IPS-15b (cell line): ENCODE results near the gene SLC9A3.
A peak's percentile ranks its signal among the peaks of the same experiment; 100 is the strongest.
"Not testable (repeated sequence)": the region's sequence is repeated elsewhere in the genome, so short reads cannot be mapped to it uniquely, and the experiment has no call there.

Experiments used
- H3K27me3 ChIP-seq: one replicate; pipeline ENCODE4 v1.6.1; 2013; ENCODE audit warnings: low read length; ENCODE audit not compliant: control insufficient read depth, insufficient read depth
- H3K36me3 ChIP-seq: one replicate; pipeline ENCODE4 v1.6.1; 2013; ENCODE audit warnings: low read length; ENCODE audit not compliant: control insufficient read depth, insufficient read depth
- H3K4me1 ChIP-seq: one replicate; pipeline ENCODE4 v1.6.1; 2013; ENCODE audit warnings: mild to moderate bottlenecking, low read length; ENCODE audit not compliant: control insufficient read depth, insufficient read depth
- H3K4me3 ChIP-seq: one replicate; pipeline ENCODE4 v1.5.1; 2013; ENCODE audit warnings: low read depth, low read length
- H3K9ac ChIP-seq: one replicate; pipeline ENCODE4 v1.6.1; 2013; ENCODE audit warnings: low read depth, mild to moderate bottlenecking, low read length
- H3K9me3 ChIP-seq: one replicate; pipeline ENCODE4 v1.6.1; 2013; ENCODE audit warnings: mild to moderate bottlenecking, low read length; ENCODE audit not compliant: control insufficient read depth, insufficient read depth

SLC9A3 gene

GRCh38 chr5:567664-568060 lies 43.4 kb upstream of the SLC9A3 start:
- no peaks in the 10 kb centered on the region for H3K4me1 ChIP-seq
- H3K9me3 ChIP-seq = no peaks in the 10 kb centered on the region
- no peaks in the 10 kb centered on the region for H3K36me3 ChIP-seq
- H3K27me3 ChIP-seq = peaks cover 11% of the 10 kb centered on the region
- no peak overlapping the region for H3K4me3 ChIP-seq
- H3K9ac ChIP-seq = no peak overlapping the region

- Histone ChIP-seq H3K9ac (no peak overlapping the region), H3K4me3 (no peak overlapping the region), H3K9me3 (no peaks in the 10 kb centered on the region), H3K27me3 (peaks cover 11% of the 10 kb centered on the region), H3K4me1 (no peaks in the 10 kb centered on the region), H3K36me3 (no peaks in the 10 kb centered on the region)
These were observed 42.5 kb upstream of the SLC9A3 start for GRCh38 chr5:566636-567309.

GRCh38 chr5:565782-566440 lies 41.7 kb upstream of the SLC9A3 start:
- peak overlapping the region; percentile 13 for H3K4me3 ChIP-seq
- no peak overlapping the region for H3K9ac ChIP-seq
- no peaks in the 10 kb centered on the region for H3K4me1 ChIP-seq
- peaks cover 13% of the 10 kb centered on the region for H3K27me3 ChIP-seq
- H3K36me3 ChIP-seq = no peaks in the 10 kb centered on the region
- no peaks in the 10 kb centered on the region for H3K9me3 ChIP-seq

GRCh38 chr5:561408-561807 lies 37.2 kb upstream of the SLC9A3 start:
- Histone ChIP-seq H3K27me3 (peaks cover 15% of the 10 kb centered on the region), H3K4me1 (no peaks in the 10 kb centered on the region), H3K9me3 (no peaks in the 10 kb centered on the region), H3K36me3 (no peaks in the 10 kb centered on the region), H3K4me3 (no peak overlapping the region), H3K9ac (no peak overlapping the region)

- H3K27me3 ChIP-seq = peaks cover 9% of the 10 kb centered on the region
- H3K4me3 ChIP-seq = no peak overlapping the region
- no peaks in the 10 kb centered on the region for H3K36me3 ChIP-seq
- no peaks in the 10 kb centered on the region for H3K9me3 ChIP-seq
- H3K4me1 ChIP-seq = no peaks in the 10 kb centered on the region
- H3K9ac ChIP-seq = no peak overlapping the region
These were observed 36.5 kb upstream of the SLC9A3 start for GRCh38 chr5:560792-561166.

GRCh38 chr5:558871-559503 lies 34.7 kb upstream of the SLC9A3 start:
- H3K27me3 ChIP-seq = peaks cover 9% of the 10 kb centered on the region
- no peak overlapping the region for H3K4me3 ChIP-seq
- H3K9me3 ChIP-seq = no peaks in the 10 kb centered on the region
- H3K4me1 ChIP-seq = no peaks in the 10 kb centered on the region
- no peak overlapping the region for H3K9ac ChIP-seq
- H3K36me3 ChIP-seq = no peaks in the 10 kb centered on the region

GRCh38 chr5:558326-558725 lies 34.1 kb upstream of the SLC9A3 start:
- no peak overlapping the region for H3K4me3 ChIP-seq
- H3K36me3 ChIP-seq = no peaks in the 10 kb centered on the region
- H3K27me3 ChIP-seq = peaks cover 9% of the 10 kb centered on the region
- no peak overlapping the region for H3K9ac ChIP-seq
- H3K9me3 ChIP-seq = no peaks in the 10 kb centered on the region
- no peaks in the 10 kb centered on the region for H3K4me1 ChIP-seq

- H3K9ac ChIP-seq, H3K36me3 ChIP-seq, H3K4me3 ChIP-seq, H3K27me3 ChIP-seq, H3K4me1 ChIP-seq, H3K9me3 ChIP-seq: not testable (repeated sequence)
These were observed 33.7 kb upstream of the SLC9A3 start for GRCh38 chr5:557917-558316.

- H3K4me3 ChIP-seq = no peak overlapping the region
- no peak overlapping the region for H3K9ac ChIP-seq
- H3K4me1 ChIP-seq = no peaks in the 10 kb centered on the region
- no peaks in the 10 kb centered on the region for H3K36me3 ChIP-seq
- H3K9me3 ChIP-seq = no peaks in the 10 kb centered on the region
- peaks cover 9% of the 10 kb centered on the region for H3K27me3 ChIP-seq
These were observed 32.7 kb upstream of the SLC9A3 start for GRCh38 chr5:556909-557441.

GRCh38 chr5:555058-555623 lies 30.9 kb upstream of the SLC9A3 start:
- H3K27me3 ChIP-seq = peaks cover 7% of the 10 kb centered on the region
- no peaks in the 10 kb centered on the region for H3K9me3 ChIP-seq
- H3K4me1 ChIP-seq = no peaks in the 10 kb centered on the region
- H3K4me3 ChIP-seq = no peak overlapping the region
- H3K36me3 ChIP-seq = no peaks in the 10 kb centered on the region
- H3K9ac ChIP-seq = no peak overlapping the region

- no peak overlapping the region for H3K4me3 ChIP-seq
- H3K9me3 ChIP-seq = no peaks in the 10 kb centered on the region
- H3K4me1 ChIP-seq = no peaks in the 10 kb centered on the region
- H3K36me3 ChIP-seq = no peaks in the 10 kb centered on the region
- peaks cover 7% of the 10 kb centered on the region for H3K27me3 ChIP-seq
- no peak overlapping the region for H3K9ac ChIP-seq
These were observed 30.2 kb upstream of the SLC9A3 start for GRCh38 chr5:554284-554988.
